Right hindlimb (tissue), 1 donor: ENCODE measurements around the gene G6PD.
A peak's percentile ranks its signal among the peaks of the same experiment; 100 is the strongest.
"Not testable (repeated sequence)": the region's sequence is repeated elsewhere in the genome, so short reads cannot be mapped to it uniquely, and the experiment has no call there.

Experiments
- DNase-seq: peaks from one replicate; pipeline ENCODE4 v3.0.0-alpha.2; 2018

G6PD gene

DNA sequence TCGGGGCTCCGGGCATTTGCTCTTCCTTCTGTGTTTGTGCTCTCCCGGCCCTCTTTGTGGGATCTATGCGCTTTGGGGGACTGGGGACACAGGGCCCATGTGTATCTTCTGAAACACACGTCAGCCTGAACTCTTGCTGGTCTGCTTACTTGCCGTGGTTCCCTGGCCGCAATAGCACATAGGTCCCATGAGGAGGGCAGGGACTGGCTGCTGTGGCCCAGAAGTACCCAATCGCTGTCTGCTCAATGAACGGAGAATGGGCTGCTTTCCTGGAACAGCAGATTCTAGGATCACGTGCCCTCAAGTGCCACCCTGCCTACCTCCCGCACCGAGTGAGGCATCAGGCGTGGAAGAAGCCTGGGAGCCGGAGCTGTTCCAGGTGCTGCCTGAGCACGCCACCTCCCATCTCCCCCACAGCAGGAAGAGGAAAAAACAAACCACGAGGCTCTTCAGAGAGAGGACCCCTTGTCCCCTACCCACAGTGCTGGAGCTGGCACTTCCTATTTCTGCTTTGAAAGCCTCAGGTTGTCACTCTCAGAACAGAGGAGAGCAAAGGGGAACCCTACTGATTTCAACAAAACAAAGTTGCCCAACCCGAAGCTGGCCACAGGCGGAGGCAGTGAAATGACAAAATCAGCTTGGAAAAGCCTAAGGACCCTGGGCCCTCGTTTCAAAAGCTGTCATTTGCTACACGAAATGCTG, 3.8 kb downstream of the G6PD start:
- DNase-seq = no peak

DNA sequence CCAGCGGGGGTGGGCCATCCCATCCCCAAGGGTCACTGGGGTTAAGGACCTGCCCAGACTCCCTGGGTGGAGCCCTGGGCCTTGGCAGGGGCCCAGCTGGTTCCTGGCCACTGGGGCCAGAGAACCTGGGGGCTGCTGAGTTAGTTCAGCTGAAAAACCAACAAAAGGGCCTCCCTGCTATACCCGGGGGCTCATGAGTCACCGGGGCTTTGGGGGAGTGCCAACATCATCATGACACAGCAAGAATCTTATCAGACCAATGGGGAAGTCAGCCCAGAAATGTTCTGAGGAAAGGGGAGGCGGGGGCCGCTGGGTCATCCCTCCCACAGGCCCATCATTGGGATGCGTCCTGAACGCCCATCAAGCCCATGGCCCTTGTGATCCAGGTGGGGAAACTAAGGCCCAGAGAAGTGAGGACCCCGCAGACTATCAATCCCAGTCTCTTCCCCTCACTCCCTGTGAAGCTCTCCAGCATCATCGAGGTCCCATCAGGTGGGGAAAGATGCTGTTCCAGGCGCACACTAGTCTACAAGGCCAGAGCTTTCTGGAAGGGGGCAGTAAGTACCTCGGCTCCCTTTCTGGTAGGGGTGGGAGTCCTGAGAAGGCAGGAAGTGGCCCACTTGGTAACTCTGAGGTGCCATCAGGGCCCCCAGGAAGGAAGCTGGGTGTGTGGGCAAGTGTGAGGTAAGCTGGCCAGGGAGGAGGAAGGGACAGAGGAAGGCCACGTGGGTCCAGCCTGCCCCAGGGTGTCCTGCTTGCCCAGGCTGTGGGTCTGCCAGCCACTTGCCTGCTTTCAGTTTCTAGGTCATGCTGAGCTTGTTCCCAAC, 4.5 kb downstream of the G6PD start:
- DNase-seq = no peak

DNA sequence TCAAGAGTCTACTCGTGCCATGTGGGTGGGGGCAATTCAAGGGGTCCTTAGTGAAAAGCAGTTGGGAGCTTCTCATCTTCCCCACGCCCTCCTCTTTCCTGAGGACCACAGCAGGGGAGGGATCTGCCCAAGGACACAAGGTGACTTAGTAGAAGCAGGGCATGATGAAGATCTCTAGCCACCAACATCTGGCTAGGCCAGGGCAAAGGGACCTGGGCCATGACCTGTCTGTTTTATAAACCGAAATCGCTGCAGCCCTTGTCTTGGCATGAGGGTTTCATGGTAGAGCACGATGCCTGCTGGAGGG, 5.1 kb downstream of the G6PD start:
- no peak for DNase-seq

DNA sequence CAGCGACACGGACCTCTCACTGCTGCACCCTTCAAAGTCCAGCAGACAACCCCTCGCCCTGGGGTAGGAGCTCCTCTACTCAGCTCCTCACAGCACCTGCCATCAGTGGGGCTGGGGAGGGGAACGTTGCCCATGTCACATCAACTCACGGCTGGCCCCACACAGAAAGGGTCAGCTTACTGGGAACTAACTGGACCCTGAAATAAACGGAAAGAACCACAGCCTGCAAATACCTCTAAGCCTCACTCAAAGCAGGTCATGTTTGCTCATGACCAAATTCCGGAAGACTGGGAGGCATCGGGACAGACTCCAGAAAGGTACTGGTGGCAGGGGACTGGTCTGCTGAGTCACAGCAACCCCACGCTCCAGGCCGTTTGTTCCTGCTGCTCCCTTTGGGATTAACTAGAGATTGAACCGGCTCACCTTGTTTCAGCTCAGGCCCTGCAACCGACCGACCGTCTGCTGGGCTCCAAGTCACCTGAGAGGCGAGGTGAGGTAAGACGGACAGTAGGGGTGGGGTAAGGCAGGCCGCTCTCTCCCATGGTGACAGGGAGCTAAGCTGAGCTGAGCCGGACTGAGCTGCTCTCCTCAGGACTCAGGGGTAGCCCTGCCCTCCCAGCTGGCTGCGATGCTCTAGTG, 5.6 kb downstream of the G6PD start:
- no peak for DNase-seq

DNA sequence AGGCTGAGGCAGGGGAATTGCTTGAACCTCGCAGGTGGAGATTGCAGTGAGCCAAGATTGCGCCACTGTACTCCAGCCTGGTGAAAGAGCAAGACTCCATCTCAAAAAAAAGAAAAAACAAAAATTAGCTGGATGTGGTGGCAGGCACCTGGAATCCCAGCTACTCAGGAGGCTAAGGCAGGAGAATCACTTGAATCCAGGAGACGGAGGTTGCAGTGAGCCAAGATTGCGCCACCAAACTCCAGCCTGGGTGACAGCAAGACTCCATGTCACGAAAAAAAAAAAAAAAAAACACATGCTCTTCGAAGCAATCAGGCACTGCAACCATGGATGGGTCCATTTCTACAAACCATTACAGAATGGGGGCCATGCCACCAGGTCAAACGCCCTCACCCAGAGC, 6.3 kb downstream of the G6PD start:
- DNase-seq = not testable (repeated sequence)

DNA sequence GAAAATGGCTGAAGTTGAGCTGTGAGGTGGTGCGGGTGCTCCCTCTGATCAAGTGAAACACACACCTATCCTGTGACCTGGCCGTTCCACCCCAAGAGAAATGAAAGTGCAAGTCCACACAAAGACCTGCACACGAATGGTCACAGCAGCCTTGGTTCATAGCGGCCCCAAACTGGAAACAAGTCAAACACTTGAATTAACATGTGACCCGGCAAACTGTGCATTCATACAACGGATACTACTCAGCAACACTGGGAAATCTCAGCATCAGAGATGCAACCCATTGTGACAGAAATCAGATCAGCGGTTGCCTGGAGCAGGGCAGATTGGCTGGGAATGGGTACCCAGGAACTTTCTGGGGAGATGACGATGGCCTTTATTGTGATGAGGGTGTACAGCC, 7.6 kb downstream of the G6PD start:
- DNase-seq = no peak

DNA sequence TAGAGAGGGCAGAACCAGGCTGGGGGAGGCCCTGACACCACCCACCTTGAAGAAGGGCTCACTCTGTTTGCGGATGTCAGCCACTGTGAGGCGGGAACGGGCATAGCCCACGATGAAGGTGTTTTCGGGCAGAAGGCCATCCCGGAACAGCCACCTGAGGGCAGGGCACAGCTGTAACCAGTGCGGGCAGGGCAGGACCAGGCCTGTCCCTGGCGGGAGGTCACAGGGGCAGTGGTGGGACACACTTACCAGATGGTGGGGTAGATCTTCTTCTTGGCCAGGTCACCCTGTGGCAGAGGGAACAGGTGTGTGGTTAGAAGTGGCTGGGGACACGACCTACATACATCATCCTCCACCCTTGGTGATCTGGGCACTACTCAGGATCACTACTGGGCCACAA, 10.8 kb downstream of the G6PD start:
- no peak for DNase-seq

DNA sequence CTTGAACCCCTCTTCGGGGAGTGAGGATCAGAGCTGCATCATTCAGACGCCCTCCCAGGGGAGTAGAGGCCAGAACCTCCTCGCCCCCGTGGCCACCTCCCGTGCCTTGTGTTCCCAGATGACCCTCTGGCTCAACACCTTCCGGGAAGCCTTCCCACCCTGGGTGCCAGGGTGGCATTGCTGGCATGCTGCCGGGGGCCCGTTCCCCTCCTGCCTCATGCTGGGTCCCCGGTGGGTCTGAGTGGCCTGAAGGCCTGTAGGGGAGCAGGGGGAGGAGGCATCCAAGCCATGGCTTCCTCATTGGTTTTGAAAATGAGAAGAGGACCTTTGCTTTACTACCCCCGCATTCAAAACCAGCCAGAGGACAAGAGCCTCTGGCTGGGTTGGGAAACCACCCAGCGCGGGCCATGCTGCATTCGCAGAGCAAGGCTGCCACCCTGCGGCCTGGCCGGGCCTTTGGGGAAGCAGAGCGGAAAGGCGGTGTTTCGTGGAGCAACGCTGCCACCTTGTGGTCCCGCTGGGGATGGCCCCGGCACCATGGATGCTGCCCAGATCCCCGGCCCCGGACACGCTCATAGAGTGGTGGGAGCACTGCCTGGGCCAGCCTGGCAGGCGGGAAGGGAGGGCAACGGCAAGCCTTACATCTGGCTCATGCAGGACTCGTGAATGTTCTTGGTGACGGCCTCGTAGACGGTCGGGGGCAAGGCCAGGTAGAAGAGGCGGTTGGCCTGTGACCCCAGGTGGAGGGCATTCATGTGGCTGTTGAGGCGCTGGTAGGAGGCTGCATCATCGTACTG, 11.9 kb downstream of the G6PD start:
- DNase-seq = peak; percentile 89

DNA sequence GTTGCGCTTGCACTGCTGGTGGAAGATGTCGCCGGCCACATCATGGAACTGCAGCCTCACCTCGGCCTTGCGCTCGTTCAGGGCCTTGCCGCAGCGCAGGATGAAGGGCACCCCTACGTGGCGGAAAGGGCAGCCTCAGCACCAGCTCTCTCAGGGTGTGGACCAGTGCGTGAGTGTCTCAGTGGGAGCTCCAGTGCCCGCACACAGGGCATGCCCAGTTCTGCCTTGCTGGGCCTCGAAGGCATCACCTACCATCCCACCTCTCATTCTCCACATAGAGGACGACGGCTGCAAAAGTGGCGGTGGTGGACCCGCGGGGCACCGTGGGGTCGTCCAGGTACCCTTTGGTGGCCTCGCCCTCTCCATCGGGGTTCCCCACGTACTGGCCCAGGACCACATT, 14.0 kb downstream of the G6PD start:
- no peak for DNase-seq

DNA sequence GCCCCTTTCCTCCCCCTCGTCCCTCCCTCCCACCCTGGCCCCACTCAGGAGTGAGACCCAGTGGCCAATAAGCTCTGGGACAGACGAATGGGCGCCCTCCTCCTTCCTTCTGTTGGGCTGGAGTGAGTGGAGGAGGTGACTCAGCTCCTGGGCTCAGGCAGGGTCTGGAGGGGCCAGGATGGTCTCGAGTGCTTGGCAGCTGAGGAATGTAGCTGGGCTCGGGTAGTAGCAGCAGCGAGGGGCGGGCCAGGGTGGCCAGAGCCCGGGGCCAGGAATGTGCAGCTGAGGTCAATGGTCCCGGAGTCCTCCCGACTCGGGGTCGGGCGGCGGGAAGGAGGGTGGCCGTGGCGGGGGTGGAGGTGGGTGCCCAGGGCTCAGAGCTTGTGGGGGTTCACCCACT, 15.0 kb downstream of the G6PD start:
- DNase-seq = no peak

DNA sequence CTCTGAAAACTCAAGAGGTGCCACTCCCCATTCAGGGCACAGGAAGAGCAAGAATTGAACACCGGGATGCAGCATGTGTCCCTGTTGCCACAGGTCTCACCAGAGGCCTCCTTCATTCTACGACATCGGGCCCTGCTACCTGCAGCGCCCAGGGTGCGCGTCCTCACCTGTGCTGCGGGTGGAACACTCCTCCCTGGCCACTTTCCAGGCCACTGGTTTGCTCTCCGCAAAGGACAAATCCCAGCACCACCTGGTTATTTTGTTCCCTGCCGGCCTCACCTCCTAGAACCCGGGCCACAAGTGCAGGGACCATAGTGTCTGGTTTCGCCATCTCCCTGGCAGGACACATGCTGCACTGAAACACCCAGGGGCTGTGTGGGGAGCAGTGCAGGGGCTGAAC, 16.4 kb downstream of the G6PD start:
- no peak for DNase-seq

DNA sequence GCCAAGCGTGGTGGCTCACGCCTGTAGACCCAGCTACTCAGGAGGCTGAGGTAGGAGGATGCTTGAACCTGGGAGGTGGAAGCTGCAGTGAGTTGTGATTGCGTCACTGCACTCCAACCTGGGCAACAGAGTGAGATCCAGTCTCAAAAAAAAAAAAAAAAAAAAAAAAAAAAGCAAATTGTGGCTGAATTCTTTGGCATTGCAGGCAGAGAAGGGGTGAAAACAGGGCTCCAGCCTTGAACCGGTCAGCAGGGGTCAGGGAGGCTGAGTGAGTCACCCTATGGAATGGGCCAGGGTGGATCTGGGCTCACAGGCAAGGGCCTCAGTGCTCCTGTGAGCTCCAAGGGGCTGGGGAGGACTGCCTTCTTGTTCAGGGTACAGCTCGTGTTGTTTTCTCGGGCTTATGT, 17.4 kb downstream of the G6PD start:
- no peak for DNase-seq

DNA sequence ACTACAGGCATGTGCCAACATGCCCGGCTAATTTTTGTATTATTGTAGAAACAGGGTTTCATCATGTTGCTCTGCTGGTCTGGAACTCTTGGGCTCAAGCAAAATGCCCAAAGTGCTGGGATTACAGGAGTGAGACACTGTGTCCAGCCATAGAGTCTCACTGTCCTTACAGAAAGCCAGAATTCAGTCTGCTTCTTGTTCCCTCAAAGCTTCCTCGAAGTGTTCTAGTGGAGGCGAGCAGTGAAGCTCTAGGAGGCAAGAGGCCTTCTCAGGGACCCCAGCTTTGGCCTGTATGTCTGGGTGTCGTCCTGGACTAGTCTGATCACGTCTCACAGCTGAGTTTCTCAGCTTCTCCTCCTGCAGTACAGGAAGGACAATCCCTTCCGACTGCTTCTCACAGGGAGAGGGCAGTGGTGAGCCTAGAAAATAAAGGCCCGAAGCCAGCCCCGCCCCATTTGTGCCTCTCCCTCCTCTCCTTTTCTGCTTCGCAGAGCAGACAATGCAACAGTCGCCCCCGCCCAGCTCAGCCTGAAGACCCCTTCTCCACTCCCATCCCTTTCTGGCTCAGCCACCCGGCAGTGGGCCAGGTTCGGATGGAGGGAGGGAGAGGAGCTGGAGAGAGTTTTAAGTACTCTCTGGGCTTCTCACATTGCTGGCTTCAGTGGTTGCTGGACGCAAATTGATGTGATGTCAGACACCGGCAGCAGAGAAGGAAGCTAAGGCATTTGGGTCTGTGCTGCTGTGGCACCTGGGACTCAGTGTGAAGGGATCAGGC, 19.6 kb downstream of the G6PD start:
- DNase-seq = peak; percentile 94

DNA sequence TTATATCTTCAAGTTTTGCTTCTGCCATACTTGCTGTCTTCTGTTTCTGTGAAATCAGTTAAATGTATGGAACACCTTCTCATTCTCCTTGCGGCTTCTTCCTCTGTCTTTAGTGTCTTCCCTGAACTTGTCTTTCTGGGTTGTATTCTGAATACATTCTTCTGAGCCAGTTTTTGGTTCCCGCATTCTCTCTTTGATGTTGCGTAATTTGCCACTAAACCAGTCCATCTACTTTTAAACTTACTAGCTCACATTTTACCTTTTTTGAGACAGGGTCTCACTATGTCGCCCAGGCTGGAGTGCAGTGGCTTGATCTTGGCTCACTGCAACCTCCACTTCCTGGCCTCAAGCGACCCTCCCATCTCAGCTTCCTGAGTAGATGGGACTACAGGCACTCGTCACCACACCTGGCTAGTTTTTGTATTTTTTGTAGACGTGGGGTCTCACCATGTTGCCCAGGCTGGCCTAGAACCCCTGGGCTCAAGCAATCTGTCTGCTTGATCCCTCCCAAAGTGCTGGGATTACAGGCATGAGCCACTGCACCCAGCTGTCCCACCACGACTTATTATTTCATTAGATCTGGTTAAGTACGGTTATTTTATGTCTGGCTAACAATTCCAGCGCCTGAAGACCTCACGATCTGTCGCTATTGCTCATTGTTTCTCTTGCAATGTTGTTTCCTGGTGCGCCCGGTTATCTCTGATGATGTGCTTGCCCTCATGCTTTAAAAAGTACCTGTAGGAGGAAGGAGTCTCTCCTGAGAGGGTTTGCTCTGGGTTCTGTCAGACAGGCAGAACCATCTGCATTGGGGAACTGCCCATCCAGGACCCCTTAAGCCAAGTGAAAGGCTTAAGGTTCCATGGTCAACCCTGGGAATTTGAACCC, 20.8 kb downstream of the G6PD start:
- DNase-seq = no peak

DNA sequence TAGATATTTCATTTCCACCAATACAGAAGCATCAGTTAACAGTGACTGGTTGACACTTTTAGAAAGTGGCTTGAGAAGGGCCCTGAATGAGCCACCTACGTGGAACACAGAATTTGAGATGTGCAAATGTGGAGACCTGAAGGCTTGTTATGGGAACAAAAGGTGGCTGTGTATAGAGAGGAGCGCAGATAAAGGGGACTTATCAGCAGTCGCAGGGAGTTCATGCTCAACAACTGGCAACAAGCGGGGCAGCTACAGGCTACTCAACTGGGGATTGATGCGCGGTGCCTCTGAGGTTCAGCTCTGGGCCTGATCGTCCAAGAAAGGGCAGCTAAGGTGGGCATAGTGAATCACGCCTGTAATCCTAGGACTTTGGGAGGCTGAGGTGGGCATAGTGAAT, 27.3 kb downstream of the G6PD start:
- DNase-seq = no peak

DNA sequence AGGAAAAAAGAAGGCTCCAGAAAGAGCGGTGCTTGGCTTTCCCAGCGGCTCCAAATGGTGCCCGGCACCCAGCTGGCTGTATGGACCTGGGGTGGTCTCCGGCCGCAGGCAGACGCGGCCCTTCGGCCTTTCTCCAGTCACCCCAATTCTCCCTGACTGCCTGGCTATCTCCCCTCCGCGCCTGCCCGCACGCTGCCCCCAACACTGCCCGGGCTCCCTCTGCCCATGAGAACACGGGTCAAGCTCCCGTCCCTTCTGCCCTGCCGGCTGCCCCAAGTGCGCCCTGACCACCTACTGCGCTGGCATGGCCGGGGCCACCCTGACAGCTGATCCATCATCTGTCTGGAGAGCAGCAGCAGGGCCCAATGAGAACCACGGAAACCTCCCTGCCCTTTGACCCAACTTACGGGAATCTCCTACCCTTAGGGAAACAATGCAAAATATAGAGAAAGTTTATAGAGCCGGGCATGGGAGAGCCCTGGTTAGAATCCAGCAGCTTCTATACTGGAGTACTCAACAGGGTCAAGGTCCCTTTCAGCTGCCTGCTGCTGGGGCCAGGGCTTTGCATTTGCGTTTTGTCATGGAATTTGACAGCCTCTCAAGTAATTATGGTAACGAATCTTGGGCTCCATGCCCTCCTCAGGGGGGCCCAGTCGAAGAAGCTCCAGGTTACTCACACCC, 29.4 kb downstream of the G6PD start:
- no peak for DNase-seq

DNA sequence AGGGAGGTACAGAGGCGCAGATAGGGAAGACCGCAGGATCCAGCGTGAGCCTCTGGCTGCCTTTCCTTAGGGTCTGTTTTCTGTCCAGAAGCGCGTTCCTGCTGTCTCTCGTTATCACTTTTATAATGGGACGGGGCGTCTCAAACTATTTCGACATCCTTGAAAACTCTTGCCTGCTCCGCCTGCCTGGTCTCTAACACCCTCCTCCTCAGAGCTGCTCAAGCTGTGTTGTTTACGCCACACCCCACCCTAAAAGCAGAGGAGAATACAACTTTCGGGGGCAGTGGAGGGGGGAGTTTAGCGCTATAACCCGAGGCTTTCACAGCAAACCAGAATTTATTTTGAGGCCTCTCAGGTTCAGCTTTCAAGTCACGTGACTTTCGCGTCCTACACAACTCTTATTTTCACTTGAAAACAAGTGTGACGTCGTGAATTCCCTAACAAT, 30.0 kb downstream of the G6PD start:
- DNase-seq = peak; percentile 65

DNA sequence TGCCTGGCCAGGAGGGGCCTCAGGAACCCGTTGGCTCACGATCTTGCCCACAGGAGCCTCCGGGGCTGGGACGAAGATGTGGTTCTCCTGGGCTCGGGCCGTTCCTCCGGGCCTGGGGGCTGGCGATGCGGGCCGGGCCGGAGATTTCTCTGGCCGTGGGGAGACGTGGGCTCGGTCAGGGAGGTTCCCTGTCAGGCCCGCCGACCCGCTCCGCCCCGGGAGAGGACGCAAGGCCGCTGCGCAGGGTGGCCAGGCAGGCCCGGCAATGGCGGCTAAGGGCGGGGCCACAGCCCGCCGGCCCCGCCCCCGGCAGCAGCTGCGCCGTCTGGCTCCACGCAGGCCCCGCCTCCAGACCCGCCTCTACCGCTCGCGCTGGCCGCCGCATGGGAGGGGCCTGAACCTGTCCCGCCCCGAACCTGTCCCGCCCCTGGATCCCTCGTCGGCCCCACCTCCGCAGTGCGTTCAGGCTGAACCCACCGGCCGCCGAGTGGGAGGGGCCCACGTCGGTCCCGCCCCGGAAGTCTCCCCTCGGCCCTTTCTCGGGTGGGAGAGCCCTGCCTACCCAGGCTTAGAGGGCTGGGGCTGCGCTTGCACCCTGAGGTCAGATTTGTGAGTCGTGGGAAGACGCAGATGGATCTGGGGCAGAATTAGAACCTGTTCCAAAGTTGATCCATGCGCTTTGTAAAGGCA, 30.5 kb downstream of the G6PD start, which contains the start of gene FAM3A:
Gene FAM3A (minus strand): TSS at position 267 of the 690 bp plus-strand sequence. CDS start 460 bp downstream, outside the sequence.
- peak; percentile 96 for DNase-seq

DNA sequence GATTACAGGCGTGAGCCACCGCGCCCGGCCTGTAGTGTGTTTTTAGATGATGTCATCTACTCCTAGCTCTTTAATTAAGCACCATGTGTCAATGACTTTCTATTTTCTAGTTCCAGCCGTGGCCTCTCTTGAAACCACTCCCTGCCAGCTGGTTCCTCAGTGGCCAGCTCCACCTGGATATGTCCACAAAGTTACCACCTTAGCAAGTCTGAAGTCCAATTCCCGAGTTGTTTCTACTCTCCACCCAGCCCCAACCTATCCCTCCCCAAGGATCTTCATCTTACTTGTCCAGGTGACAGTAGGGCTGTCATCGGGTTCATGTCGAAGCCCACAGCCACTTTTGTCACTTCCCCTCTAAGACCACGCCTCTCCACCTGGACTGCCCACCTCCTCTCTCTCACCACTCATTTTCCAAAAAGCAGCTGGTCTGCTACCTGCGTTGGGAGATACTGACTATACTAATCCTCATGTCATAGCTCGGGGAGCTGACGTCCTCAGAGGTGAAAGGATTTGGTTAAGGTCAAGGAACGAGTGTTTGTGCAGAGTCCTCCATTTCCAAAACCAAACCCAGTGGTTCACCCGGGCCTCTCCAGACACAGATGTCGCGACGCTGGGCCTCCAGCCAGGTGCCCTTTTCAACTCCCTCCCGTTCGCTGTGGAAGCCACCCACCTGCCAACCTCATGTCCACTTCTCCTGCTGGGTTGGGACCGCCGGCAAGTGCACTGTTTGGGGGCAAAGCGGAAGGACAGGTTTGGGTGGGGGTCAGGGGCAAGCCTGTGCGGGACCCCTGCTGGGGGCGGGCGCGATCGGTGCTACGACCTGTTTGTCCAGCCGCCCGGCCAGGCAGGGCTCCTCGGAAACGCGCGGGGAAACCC, 31.3 kb downstream of the G6PD start:
- DNase-seq = no peak
